ENCODE measurements around the gene ZBTB40.

The ZBTB40 gene

GRCh38 chr1:22575532-22576149 is 124.0 kb downstream of the ZBTB40 start:
- Histone ChIP-seq H3K36me3 (no peaks in the 10 kb centered on the region), H3K4me1 (peaks cover 14% of the 10 kb centered on the region), H3K4me2 (no peak overlapping the region), H3K4me3 (no peak overlapping the region), H3K27ac (no peak overlapping the region), H3K27me3 (no peaks in the 10 kb centered on the region), H3K9me3 (peaks cover 25% of the 10 kb centered on the region), H3K9ac (no peak overlapping the region), H4K20me1 (no peaks in the 10 kb centered on the region)
- no peak for TF ChIP-seq Cebpa-rat (IDR thresholded peaks at IDR 0.05)

DNA sequence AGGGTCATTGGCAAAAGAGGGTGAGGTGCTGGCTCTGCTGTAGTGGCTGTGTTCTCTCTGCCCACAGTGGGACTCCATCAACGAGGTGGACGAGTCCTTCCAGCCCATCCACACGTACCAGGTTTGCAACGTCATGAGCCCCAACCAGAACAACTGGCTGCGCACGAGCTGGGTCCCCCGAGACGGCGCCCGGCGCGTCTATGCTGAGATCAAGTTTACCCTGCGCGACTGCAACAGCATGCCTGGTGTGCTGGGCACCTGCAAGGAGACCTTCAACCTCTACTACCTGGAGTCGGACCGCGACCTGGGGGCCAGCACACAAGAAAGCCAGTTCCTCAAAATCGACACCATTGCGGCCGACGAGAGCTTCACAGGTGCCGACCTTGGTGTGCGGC is 124.5 kb downstream of the ZBTB40 start:
- Histone ChIP-seq H3K4me1 (peaks cover 14% of the 10 kb centered on the region), H3K27me3 (no peaks in the 10 kb centered on the region), H3K4me3 (no peak overlapping the region), H4K20me1 (no peaks in the 10 kb centered on the region), H3K9ac (no peak overlapping the region), H3K36me3 (no peaks in the 10 kb centered on the region), H3K9me3 (peaks cover 25% of the 10 kb centered on the region), H3K27ac (no peak overlapping the region), H3K4me2 (no peak overlapping the region)
- TF ChIP-seq Cebpa-rat (IDR thresholded peaks at IDR 0.05): no peak

GRCh38 chr1:22576617-22577016 is 125.0 kb downstream of the ZBTB40 start:
- no peak overlapping the region for H3K4me2 ChIP-seq
- no peak for TF ChIP-seq Cebpa-rat (IDR thresholded peaks at IDR 0.05)
- no peaks in the 10 kb centered on the region for H3K27me3 ChIP-seq
- peaks cover 25% of the 10 kb centered on the region for H3K9me3 ChIP-seq
- H4K20me1 ChIP-seq: no peaks in the 10 kb centered on the region
- no peak overlapping the region for H3K27ac ChIP-seq
- no peak overlapping the region for H3K9ac ChIP-seq
- H3K4me3 ChIP-seq: no peak overlapping the region
- peaks cover 14% of the 10 kb centered on the region for H3K4me1 ChIP-seq
- H3K36me3 ChIP-seq: no peaks in the 10 kb centered on the region

DNA sequence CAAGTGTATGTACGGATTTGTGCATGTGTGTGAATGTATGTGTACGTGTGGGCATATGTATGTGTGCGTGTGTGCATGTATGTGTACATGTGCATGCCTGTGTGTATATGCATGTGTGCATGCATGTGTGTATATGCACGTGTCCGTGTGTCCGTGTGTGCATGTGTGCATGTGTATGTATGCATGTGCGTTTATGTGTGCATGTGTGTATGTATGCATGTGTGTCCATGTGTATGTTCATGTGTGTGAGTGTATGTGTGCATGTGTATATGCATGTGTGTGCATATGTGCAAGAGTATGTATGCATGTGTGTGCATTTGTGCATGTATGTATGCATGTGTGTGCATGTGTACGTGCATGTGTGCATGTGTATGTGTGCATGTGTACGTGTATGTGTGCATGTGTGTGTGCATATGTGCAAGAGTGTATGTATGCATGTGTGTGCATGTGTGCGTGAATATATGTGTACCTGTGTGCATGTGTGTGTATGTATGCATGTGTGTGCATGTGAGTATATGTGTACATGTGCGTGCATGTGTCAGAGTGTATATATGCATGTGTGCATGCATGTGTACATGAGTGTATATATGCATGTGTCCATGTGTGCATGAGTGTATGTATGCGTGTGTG is 127.2 kb downstream of the ZBTB40 start:
- H3K36me3 ChIP-seq: no peaks in the 10 kb centered on the region
- TF ChIP-seq Cebpa-rat (IDR thresholded peaks at IDR 0.05): no peak
- H3K27me3 ChIP-seq: no peaks in the 10 kb centered on the region
- peaks cover 25% of the 10 kb centered on the region for H3K9me3 ChIP-seq
- H4K20me1 ChIP-seq: no peaks in the 10 kb centered on the region
- no peak overlapping the region for H3K9ac ChIP-seq
- peaks cover 8% of the 10 kb centered on the region for H3K4me1 ChIP-seq
- H3K4me2 ChIP-seq: no peak overlapping the region
- no peak overlapping the region for H3K27ac ChIP-seq
- H3K4me3 ChIP-seq: no peak overlapping the region

GRCh38 chr1:22579541-22580155 is 128.0 kb downstream of the ZBTB40 start:
- no peak overlapping the region for H3K9ac ChIP-seq
- H3K4me1 ChIP-seq: peaks cover 13% of the 10 kb centered on the region
- H3K4me3 ChIP-seq: no peak overlapping the region
- no peak for TF ChIP-seq Cebpa-rat (IDR thresholded peaks at IDR 0.05)
- H3K36me3 ChIP-seq: no peaks in the 10 kb centered on the region
- peaks cover 25% of the 10 kb centered on the region for H3K9me3 ChIP-seq
- no peaks in the 10 kb centered on the region for H3K27me3 ChIP-seq
- no peak overlapping the region for H3K4me2 ChIP-seq
- H3K27ac ChIP-seq: no peak overlapping the region
- no peaks in the 10 kb centered on the region for H4K20me1 ChIP-seq
